ENCODE data around the gene ARR3.
"Not testable (repeated sequence)": the region's sequence is repeated elsewhere in the genome, so short reads cannot be mapped to it uniquely, and the experiment has no call there.

Gene ARR3

GRCh38 chrX:70280573-70280972 lies 12.4 kb downstream of the ARR3 start:
- DNase-seq (ENCODE audit: low read depth), result no peak

- no peak for DNase-seq (ENCODE audit: low read depth)
Observed at GRCh38 chrX:70281951-70282350, 13.8 kb downstream of the ARR3 start, which contains the start of gene RAB41. Gene RAB41 (plus strand): TSS chrX:70282172. CDS start chrX:70282218, 46 bp downstream.

DNA sequence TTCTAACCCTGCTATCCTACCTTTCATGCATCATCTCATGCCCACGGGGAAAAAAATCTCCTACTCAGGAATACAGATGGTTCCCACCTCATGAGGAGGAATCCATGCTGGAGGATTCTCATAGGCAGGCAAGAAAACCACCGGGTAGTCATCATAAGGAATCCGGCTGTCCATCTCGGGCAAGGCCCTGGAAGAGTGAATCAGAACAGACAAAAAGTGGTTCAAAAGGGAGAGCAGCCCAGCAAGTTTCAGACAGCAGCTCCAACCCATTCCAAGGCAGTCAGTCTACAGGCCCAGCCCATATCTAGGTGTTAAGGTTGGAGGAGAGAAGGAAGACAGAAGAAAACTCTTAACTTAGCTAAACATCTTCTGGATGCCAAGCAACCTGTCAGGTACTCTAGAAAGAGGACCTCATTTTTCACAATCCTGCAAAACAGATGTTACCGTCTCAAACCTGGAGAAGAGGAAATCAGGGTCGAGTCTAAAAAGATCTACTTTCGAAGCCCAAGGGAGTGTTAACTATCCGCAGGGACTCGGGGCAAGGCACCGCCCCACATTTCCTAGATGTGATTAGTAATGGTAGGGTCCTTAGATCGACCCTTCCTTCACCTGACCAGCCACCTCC lies 21.1 kb downstream of the ARR3 start:
- no peak for DNase-seq (ENCODE audit: low read depth)

- DNase-seq (ENCODE audit: low read depth), result peak; percentile 69
Observed at GRCh38 chrX:70289793-70290770, 21.9 kb downstream of the ARR3 start, which contains the start of the genes KIF4A and PDZD11. Gene KIF4A (plus strand): TSS chrX:70290104. CDS start chrX:70290459, 355 bp downstream. Gene PDZD11 (minus strand): TSS chrX:70289927. CDS start chrX:70289341, 586 bp downstream.

- no peak for DNase-seq (ENCODE audit: low read depth)
Observed at GRCh38 chrX:70292788-70293187, 24.7 kb downstream of the ARR3 start.

DNA sequence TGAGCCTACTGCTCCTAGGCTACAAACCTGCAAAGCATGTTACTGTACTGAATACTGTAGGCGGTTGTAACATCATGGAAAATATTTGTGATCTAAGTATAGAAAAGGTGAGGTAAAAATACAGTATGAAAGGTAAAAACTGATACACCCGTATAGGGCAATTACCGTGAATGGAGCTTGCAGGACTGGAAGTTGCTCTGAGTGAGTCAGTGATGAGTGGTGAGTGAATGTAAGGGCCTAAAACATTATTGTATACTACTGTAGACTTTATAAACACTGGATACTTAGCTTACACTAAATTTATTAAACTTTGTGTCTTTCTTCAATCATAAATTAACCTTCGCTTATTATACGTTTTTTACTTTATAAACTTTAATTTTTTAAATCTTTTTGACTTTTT lies 25.5 kb downstream of the ARR3 start:
- no peak for DNase-seq (ENCODE audit: low read depth)

DNA sequence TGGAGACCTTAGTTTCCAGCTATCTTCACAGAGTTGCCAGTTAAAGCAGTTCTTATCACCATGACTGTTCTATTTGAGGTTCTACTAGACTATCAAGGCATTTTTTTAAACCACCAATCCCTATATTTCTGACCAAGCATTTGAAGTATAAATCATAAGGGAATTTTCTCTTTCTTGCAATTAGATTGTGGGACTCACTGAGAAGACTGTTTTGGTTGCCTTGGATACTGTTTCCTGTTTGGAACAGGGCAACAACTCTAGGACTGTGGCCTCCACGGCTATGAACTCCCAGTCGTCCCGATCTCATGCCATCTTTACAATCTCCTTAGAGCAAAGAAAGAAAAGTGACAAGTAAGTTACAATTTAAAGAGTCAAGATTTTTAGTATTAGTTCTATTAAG lies 33.6 kb downstream of the ARR3 start:
- no peak for DNase-seq (ENCODE audit: low read depth)

GRCh38 chrX:70313503-70313902 lies 45.4 kb downstream of the ARR3 start:
- no peak for DNase-seq (ENCODE audit: low read depth)

- DNase-seq (ENCODE audit: low read depth), result no peak
Observed at GRCh38 chrX:70322784-70323183, 54.6 kb downstream of the ARR3 start.

- not testable (repeated sequence) for DNase-seq (ENCODE audit: low read depth)
Observed at GRCh38 chrX:70323628-70324027, 55.5 kb downstream of the ARR3 start.

GRCh38 chrX:70324326-70324725 lies 56.2 kb downstream of the ARR3 start:
- no peak for DNase-seq (ENCODE audit: low read depth)

DNA sequence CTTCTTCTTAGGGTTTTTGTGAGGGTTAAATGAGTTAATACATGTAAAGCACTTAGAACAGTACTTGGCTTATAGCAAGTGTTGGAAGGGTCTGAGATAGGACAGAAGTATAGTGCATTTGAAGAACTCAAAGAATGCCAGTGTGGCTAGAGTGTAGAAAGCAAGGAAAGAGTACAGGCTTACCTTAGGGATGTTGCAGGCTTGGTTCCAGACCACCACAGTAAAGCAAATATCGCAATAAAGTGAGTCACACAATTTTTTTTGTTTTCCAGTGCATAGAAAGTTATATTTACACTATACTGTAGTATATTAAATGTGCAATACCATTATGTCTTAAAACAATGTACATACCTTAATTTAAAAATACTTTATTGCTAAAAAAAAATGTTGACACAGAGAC lies 63.0 kb downstream of the ARR3 start:
- DNase-seq (ENCODE audit: low read depth), result no peak

Measured in stimulated activated CD8-positive, alpha-beta memory T cell treated with anti-CD3 and anti-CD28 coated beads, Interleukin-4, amount 100 ng/mL, for 24 hours (primary cell).